Measurements from ENCODE around the gene PARD3B. TPM values are rescaled to one million over a fixed set of nuclear protein-coding genes. Genes with fewer than 3 reads are reported as not detected.

Gene PARD3B
- total and polyA plus RNA-seq, 2 of the 13 experiments (the other 11 are each of a cell fraction or from before 2014, with no cell fraction given): 0.71 to 2.3 TPM

DNA sequence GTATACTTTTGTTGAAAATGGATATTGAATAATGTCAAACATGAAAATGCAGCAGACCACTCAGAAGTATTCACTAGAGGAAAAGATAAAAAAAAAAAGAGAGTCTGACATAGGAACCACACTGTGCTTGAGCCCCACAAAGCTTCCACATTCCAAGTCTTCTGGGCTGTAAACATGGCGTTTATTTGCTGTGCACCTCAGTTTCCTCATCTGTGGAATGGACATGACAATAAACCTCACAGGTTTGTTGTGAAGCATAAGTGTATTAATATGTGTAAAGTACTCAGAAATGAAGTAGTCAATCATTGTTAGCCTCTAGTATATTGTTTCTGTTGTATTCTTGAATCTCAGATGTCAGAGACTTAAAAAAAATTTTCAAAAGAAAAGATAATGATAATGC, 611.2 kb downstream of the PARD3B start:
- CTCF ChIA-PET (ENCODE audit: low intra/inter-chr PET ratio, low total read pairs): no interaction called here
- Histone ChIP-seq H3K9me3 (ENCODE audit: low read length) (no peaks in the 10 kb centered on the region), H3K4me3 (replicated peaks in 1 of 3; ENCODE audit: insufficient read depth in 1 of 3, low read depth in 2 of 3, low read length in 3 of 3) (no peak overlapping the region), H4K20me1 (ENCODE audit: insufficient read depth, low read length) (no peaks in the 10 kb centered on the region), H3K4me1 (ENCODE audit: insufficient read depth, low read length) (no peaks in the 10 kb centered on the region), H3K36me3 (replicated peaks in 1 of 2; ENCODE audit: control insufficient read depth in 1 of 2, insufficient read depth in 2 of 2, low read length in 2 of 2) (no peaks in the 10 kb centered on the region), H3K79me2 (ENCODE audit: insufficient read depth, low read length) (no peaks in the 10 kb centered on the region), H3K4me2 (ENCODE audit: low read depth, low read length) (no peak overlapping the region), H3K27ac (ENCODE audit: extremely low read length, insufficient read depth, low read length) (no peak overlapping the region), H3K9ac (ENCODE audit: insufficient read depth, low read depth, low read length) (no peak overlapping the region), H2AFZ (ENCODE audit: low read length) (no peak overlapping the region), H3K27me3 (ENCODE audit: control insufficient read depth in 1 of 2, insufficient read depth in 2 of 2, low read length in 2 of 2) (no peaks in the 10 kb centered on the region)
- in situ Hi-C loops (cut with HindIII; ENCODE audit: extremely low pct_ligation_motif_present, low pct_unique_long_range_greater_than_20kb) (no loop called here), intact Hi-C loops (cut with micrococcal nuclease; ENCODE audit: unreplicated experiment) (no loop called here)
- POLR2A ChIA-PET: no interaction called here
- WGBS (ENCODE audit: low lambda C conversion rate): 24% methylated on average over 1 of the region's 1 CpG
- no peak for DNase-seq (ENCODE audit: low spot score)
- no peak for ATAC-seq
- no peak for FAIRE-seq
- BruUV-seq (replicated peaks): no TSS peak
- TF ChIP-seq NKX3-1 (CRISPR knock-in tag; IDR thresholded peaks at IDR 0.05) (no peak), ZNF629 (CRISPR knock-in tag; conservative IDR thresholded peaks at IDR 0.05) (peak; percentile 57)
- TF ChIP-seq, protein P1, sequence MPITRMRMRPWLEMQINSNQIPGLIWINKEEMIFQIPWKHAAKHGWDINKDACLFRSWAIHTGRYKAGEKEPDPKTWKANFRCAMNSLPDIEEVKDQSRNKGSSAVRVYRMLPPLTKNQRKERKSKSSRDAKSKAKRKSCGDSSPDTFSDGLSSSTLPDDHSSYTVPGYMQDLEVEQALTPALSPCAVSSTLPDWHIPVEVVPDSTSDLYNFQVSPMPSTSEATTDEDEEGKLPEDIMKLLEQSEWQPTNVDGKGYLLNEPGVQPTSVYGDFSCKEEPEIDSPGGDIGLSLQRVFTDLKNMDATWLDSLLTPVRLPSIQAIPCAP (CRISPR knock-in tag; IDR thresholded peaks at IDR 0.05; ENCODE audit: low read depth): no peak

DNA sequence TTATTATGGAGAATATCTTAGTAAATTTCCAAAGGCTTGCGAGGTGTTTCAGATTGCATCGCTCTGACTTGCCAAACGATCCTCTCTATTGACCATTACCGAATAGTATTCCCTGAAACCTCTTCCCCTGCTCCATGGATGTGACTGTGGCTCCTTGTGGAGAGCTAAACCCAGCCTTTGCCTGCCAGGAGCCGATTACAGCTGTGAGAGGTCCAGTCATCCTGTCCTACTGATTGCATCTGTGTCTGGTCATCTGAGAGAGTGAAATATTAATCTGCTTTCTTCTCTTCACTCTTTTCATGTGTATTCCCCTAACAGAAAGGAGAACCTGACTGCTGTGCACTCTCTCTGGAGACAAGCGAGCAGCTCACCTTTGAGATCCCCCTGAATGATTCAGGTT, 613.1 kb downstream of the PARD3B start:
- Histone ChIP-seq H3K9me3 (ENCODE audit: low read length) (no peaks in the 10 kb centered on the region), H3K27me3 (ENCODE audit: control insufficient read depth in 1 of 2, insufficient read depth in 2 of 2, low read length in 2 of 2) (no peaks in the 10 kb centered on the region), H3K4me2 (ENCODE audit: low read depth, low read length) (no peak overlapping the region), H3K4me1 (ENCODE audit: insufficient read depth, low read length) (no peaks in the 10 kb centered on the region), H2AFZ (ENCODE audit: low read length) (no peak overlapping the region), H3K9ac (ENCODE audit: insufficient read depth, low read depth, low read length) (no peak overlapping the region), H3K36me3 (replicated peaks in 1 of 2; ENCODE audit: control insufficient read depth in 1 of 2, insufficient read depth in 2 of 2, low read length in 2 of 2) (no peaks in the 10 kb centered on the region), H3K27ac (ENCODE audit: extremely low read length, insufficient read depth, low read length) (no peak overlapping the region), H4K20me1 (ENCODE audit: insufficient read depth, low read length) (no peaks in the 10 kb centered on the region), H3K79me2 (ENCODE audit: insufficient read depth, low read length) (no peaks in the 10 kb centered on the region), H3K4me3 (replicated peaks in 1 of 3; ENCODE audit: insufficient read depth in 1 of 3, low read depth in 2 of 3, low read length in 3 of 3) (no peak overlapping the region)
- WGBS (ENCODE audit: low lambda C conversion rate): 55% methylated on average over 6 of the region's 6 CpGs
- ChIA-PET POLR2A (no interaction called here), CTCF (ENCODE audit: low intra/inter-chr PET ratio, low total read pairs) (no interaction called here)
- intact Hi-C loops (cut with micrococcal nuclease; ENCODE audit: unreplicated experiment): no loop called here
- no peak for DNase-seq (ENCODE audit: low spot score)
- FAIRE-seq: no peak
- ATAC-seq: no peak
- in situ Hi-C loops (cut with HindIII; ENCODE audit: extremely low pct_ligation_motif_present, low pct_unique_long_range_greater_than_20kb): no loop called here
- no TSS peak for BruUV-seq (replicated peaks)
- TF ChIP-seq ZNF557 (CRISPR knock-in tag; IDR thresholded peaks at IDR 0.05): no peak
- TF ChIP-seq REST (IDR thresholded peaks at IDR 0.05; ENCODE audit: borderline replicate concordance in 1 of 2, low read depth in 1 of 2, low read length in 2 of 2): no peak
- TF ChIP-seq, protein P2, sequence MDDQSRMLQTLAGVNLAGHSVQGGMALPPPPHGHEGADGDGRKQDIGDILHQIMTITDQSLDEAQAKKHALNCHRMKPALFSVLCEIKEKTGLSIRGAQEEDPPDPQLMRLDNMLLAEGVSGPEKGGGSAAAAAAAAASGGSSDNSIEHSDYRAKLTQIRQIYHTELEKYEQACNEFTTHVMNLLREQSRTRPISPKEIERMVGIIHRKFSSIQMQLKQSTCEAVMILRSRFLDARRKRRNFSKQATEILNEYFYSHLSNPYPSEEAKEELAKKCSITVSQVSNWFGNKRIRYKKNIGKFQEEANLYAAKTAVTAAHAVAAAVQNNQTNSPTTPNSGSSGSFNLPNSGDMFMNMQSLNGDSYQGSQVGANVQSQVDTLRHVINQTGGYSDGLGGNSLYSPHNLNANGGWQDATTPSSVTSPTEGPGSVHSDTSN (CRISPR knock-in tag; IDR thresholded peaks at IDR 0.05; ENCODE audit: borderline replicate concordance): no peak
- TF ChIP-seq ZNF34 (CRISPR knock-in tag; IDR thresholded peaks at IDR 0.05; ENCODE audit: borderline replicate concordance): no peak
- TF ChIP-seq, protein P3, sequence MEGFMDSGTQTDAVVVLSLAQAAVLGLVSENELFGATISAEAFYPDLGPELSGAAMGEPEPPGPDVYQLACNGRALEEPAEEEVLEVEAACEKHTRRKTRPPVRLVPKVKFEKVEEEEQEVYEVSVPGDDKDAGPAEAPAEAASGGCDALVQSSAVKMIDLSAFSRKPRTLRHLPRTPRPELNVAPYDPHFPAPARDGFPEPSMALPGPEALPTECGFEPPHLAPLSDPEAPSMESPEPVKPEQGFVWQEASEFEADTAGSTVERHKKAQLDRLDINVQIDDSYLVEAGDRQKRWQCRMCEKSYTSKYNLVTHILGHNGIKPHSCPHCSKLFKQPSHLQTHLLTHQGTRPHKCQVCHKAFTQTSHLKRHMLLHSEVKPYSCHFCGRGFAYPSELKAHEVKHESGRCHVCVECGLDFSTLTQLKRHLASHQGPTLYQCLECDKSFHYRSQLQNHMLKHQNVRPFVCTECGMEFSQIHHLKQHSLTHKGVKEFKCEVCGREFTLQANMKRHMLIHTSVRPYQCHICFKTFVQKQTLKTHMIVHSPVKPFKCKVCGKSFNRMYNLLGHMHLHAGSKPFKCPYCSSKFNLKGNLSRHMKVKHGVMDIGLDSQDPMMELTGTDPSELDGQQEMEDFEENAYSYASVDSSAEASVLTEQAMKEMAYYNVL (CRISPR knock-in tag; IDR thresholded peaks at IDR 0.05; ENCODE audit: borderline replicate concordance): no peak
- no peak for TF ChIP-seq ZNF33A (CRISPR knock-in tag; IDR thresholded peaks at IDR 0.05; ENCODE audit: borderline replicate concordance)
- no peak for TF ChIP-seq SMAD9 (CRISPR knock-in tag; IDR thresholded peaks at IDR 0.05)
- no peak for TF ChIP-seq ZNF660 (CRISPR knock-in tag; IDR thresholded peaks at IDR 0.05; ENCODE audit: borderline replicate concordance, low read depth)

All from HepG2 (cell line).